Measurements from ENCODE around the gene COQ8B.

DNA sequence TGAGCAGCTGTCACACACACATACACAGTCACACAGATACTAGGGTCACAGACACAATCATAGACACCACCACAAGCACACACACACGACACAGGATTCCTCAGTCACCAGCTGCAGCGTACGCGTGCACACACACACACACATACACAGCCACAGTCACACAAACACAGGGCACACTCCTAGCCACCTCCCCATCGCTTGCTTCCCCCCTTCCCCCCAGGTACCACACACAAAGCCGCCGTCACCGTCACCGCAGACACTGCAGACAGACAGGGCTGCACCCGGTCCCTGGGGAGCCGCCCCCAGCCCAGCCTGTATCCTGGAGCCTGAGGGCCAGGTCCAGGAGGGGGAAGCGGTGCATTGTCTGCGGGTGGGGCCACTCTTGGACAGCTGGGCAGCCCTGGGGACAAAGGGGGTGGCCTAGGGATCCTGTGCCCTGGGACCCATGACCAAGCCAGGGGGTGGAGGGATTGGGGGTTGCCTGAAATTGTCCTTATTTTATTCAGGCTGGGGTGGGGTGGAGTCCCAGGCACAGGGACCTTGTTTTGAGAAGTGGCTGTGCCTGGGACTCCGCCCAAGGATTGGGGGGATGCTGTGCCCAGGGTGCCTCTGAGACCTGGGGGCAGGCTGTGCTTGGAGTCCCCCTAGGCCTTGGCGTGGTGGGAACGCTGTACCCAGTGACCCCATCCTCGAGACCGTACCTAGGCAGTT, 27.2 kb downstream of the COQ8B start:
- TF ChIP-seq, protein P1, sequence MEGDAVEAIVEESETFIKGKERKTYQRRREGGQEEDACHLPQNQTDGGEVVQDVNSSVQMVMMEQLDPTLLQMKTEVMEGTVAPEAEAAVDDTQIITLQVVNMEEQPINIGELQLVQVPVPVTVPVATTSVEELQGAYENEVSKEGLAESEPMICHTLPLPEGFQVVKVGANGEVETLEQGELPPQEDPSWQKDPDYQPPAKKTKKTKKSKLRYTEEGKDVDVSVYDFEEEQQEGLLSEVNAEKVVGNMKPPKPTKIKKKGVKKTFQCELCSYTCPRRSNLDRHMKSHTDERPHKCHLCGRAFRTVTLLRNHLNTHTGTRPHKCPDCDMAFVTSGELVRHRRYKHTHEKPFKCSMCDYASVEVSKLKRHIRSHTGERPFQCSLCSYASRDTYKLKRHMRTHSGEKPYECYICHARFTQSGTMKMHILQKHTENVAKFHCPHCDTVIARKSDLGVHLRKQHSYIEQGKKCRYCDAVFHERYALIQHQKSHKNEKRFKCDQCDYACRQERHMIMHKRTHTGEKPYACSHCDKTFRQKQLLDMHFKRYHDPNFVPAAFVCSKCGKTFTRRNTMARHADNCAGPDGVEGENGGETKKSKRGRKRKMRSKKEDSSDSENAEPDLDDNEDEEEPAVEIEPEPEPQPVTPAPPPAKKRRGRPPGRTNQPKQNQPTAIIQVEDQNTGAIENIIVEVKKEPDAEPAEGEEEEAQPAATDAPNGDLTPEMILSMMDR (IDR thresholded peaks at IDR 0.05): no peak
- no peak for TF ChIP-seq POLR2A (IDR thresholded peaks at IDR 0.05)

Data from suprapubic skin (tissue), 3 donors.